MM.1S (cell line): Measurements from ENCODE around the gene CFAP57.

Experiments used
- CTCF ChIP-seq: fragments of 300-600 bp; sonication (generic); IDR thresholded peaks from 2 replicates; pipeline ENCODE4 v1.5.1; 2016; ENCODE audit warnings: antibody characterized with exemption, low read length, mixed read lengths
- EZH2 ChIP-seq: fragments of 300-600 bp; sonication (generic); optimal IDR thresholded peaks from 2 replicates; pipeline ENCODE3; 2017; ENCODE audit warnings: low read depth, mild to moderate bottlenecking, antibody characterized with exemption, low read length, mixed read lengths

DNA sequence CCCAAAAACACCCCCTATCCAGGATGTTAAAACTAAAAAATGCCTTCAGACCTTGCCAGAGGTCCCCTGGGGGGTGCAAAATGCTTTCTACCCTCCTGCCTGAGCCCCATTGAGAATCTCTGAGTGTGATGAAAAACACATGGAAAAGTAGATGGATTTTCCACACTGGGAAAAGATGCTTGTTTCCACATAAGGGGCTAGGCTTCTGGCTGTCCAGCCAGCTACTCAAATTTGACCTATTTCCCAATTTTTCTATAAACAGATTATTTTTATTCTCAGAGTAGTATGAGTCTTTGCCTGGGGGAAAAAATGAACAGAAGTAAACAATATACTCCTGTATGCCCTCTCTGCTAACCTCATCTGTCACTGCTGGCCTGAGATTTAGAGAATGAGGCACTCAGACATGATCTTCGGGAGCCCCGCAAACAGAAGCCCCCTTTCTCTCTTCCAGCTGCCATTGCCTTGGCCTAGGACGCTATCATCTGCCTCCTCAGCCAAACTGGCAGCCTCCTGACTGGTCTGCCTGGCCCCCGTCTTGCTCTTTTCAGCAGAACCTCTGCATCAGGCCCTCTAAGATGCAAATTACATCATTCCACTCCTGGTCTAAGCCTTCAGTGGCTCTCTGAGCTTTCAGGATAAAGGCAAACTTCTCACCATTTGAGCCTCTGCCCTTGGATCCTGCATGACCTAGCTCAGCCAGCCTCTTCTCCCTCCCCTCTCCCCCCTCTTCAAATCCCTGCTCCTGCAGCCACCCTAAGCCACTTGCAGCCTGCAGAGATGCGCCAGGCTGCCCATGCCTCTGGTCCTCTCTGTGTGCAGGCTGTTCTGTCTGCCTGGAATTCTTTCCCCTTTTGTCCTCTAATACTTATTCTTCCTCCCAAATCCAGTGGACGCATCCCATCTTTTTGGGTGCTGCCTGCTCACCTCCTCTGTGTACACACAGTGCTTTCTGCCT, 58.0 kb downstream of the CFAP57 start:
- TF ChIP-seq CTCF (no peak), EZH2 (no peak)
